NB4 (cell line): ENCODE data around the gene LRRC14B.
"Not testable (repeated sequence)": the region's sequence is repeated elsewhere in the genome, so short reads cannot be mapped to it uniquely, and the experiment has no call there.

ENCODE experiments used
- MYC ChIP-seq: IDR thresholded peaks from 2 replicates; pipeline ENCODE4 v1.6.1; 2011; ENCODE audit warnings: low read depth, low read length
- POLR2A ChIP-seq: IDR thresholded peaks from 2 replicates; pipeline ENCODE4 v1.6.1; 2011; ENCODE audit warnings: mild to moderate bottlenecking; ENCODE audit not compliant: insufficient read length; ENCODE audit errors: extremely low read depth

- TF ChIP-seq POLR2A, MYC: not testable (repeated sequence)
Measured at GRCh38 chr5:215256-215655, 24.0 kb downstream of the LRRC14B start.
